Keratinocyte (primary cell): ENCODE results near the gene TBL1Y. TPM values are rescaled to one million over a fixed set of nuclear protein-coding genes. Genes with fewer than 3 reads are reported as not detected.

Experiments used
- DNase-seq: peaks from one replicate; pipeline ENCODE4 v3.0.0-alpha.2; 2011; ENCODE audit warnings: low read depth, missing footprints, low spot score
- FAIRE-seq: peaks from 2 replicates; lab custom pipeline; 2011; peaks lifted over from hg19 to GRCh38; lab: Jason Lieb, UNC
- H2AFZ ChIP-seq: 2 replicates; pipeline ENCODE4 v1.6.0; 2012; ENCODE audit warnings: low read length, control low read depth, inconsistent platforms; ENCODE audit not compliant: control insufficient read depth
- H3K27ac ChIP-seq: 2 replicates; pipeline ENCODE4 v1.5.1; 2011; ENCODE audit warnings: low read length; ENCODE audit not compliant: control insufficient read depth, insufficient read depth
- H3K27me3 ChIP-seq: 3 replicates; pipeline ENCODE4 v1.6.0; 2011; ENCODE audit warnings: low read length; ENCODE audit not compliant: control insufficient read depth, insufficient read depth; ENCODE audit errors: extremely low read depth
- H3K36me3 ChIP-seq, 2 experiments: 2 replicates in 1 of 2; 3 replicates in 1 of 2; pipeline ENCODE4 v1.5.1; 2011; ENCODE audit warnings: low read length in 2 of 2, mild to moderate bottlenecking in 1 of 2; ENCODE audit not compliant: control insufficient read depth in 2 of 2, insufficient read depth in 2 of 2; ENCODE audit errors: extremely low read depth in 1 of 2
- H3K4me1 ChIP-seq: 3 replicates; pipeline ENCODE4 v1.5.1; 2011; ENCODE audit warnings: low read length; ENCODE audit not compliant: control insufficient read depth, insufficient read depth; ENCODE audit errors: extremely low read depth
- H3K4me2 ChIP-seq: 3 replicates; pipeline ENCODE4 v1.6.0; 2011; ENCODE audit warnings: low read depth, low read length; ENCODE audit not compliant: control insufficient read depth, insufficient read depth; ENCODE audit errors: extremely low read depth
- H3K4me3 ChIP-seq, 3 experiments: fragments of 200-600 bp in 1 of 3; sonication (generic) in 1 of 3; 2 replicates in 2 of 3; 3 replicates in 1 of 3; pipeline ENCODE4 v1.5.1; 2011 to 2016; ENCODE audit warnings: low read length in 3 of 3, mild to moderate bottlenecking in 3 of 3, control low read depth in 2 of 3, inconsistent platforms in 1 of 3, low read depth in 1 of 3, mixed read lengths in 1 of 3, mixed run types in 1 of 3, moderate library complexity in 1 of 3; ENCODE audit not compliant: control insufficient read depth in 2 of 3, insufficient read depth in 2 of 3; ENCODE audit errors: extremely low read depth in 1 of 3
- H3K79me2 ChIP-seq: 2 replicates; pipeline ENCODE4 v1.6.0; 2012; ENCODE audit warnings: low read length; ENCODE audit not compliant: control insufficient read depth, insufficient read depth
- H3K9ac ChIP-seq: 3 replicates; pipeline ENCODE4 v1.6.0; 2011; ENCODE audit warnings: low read length; ENCODE audit not compliant: control insufficient read depth, insufficient read depth; ENCODE audit errors: extremely low read depth
- H3K9me1 ChIP-seq: 3 replicates; pipeline ENCODE4 v1.6.0; 2011; ENCODE audit warnings: low read length; ENCODE audit not compliant: control insufficient read depth, insufficient read depth; ENCODE audit errors: extremely low read depth
- H3K9me3 ChIP-seq: 2 replicates; pipeline ENCODE4 v1.5.1; 2012; ENCODE audit warnings: low read depth, low read length; ENCODE audit not compliant: control insufficient read depth
- H4K20me1 ChIP-seq: 3 replicates; pipeline ENCODE4 v1.6.0; 2011; ENCODE audit warnings: low read length; ENCODE audit not compliant: control insufficient read depth, insufficient read depth; ENCODE audit errors: extremely low read depth
- CTCF ChIP-seq, 3 experiments: IDR thresholded peaks in 1 of 3; conservative IDR thresholded peaks in 1 of 3; optimal IDR thresholded peaks in 1 of 3; 2 replicates in 2 of 3; 3 replicates in 1 of 3; pipeline versions ENCODE3 to v1.5.1; 2011; ENCODE audit warnings: low read length in 3 of 3, mild to moderate bottlenecking in 3 of 3, moderate library complexity in 2 of 3, control low read depth in 1 of 3, inconsistent platforms in 1 of 3; ENCODE audit not compliant: insufficient read depth in 2 of 3; ENCODE audit errors: extremely low read depth in 1 of 3
- EZH2 ChIP-seq: IDR thresholded peaks from one replicate; pipeline ENCODE4 v1.6.1; 2012; ENCODE audit warnings: inconsistent platforms, mild to moderate bottlenecking, low read length, moderate library complexity
- dilution Hi-C: fragments of 300-500 bp; cut with MboI; formaldehyde crosslinking; loops from one replicate; pipeline ENCODE4 v1.7.0; 2020; ENCODE audit warnings: low sequenced_read_pairs; ENCODE audit not compliant: extremely low pct_ligation_motif_present
- polyA plus RNA-seq, 5 experiments: library from polyadenylated mRNA; depleted of rRNA in 3 of 5; stranded (reverse) in 3 of 5; stranded (forward) in 1 of 5; unstranded in 1 of 5; fragments of >200 nt; gene quantifications; 1 replicate in 1 of 5; 2 replicates in 3 of 5; 3 replicates in 1 of 5; pipeline versions ENCODE4 v1.2.1 to v1.2.3, GENCODE V29; 2011 to 2012; ENCODE audit warnings: missing spikeins in 2 of 5, low read depth in 1 of 5, low replicate concordance in 1 of 5

Gene TBL1Y
- polyA plus RNA-seq, 1 donor (not counting 4 experiments of a cell fraction or from before 2014, with no cell fraction given), result not detected

GRCh38 chrY:7013051-7013450, 102.6 kb downstream of the TBL1Y start:
- H3K9me3 ChIP-seq, result no peaks in the 10 kb centered on the region
- no peaks in the 10 kb centered on the region for H3K27me3 ChIP-seq
- no peaks in the 10 kb centered on the region for H3K4me1 ChIP-seq
- H3K36me3 ChIP-seq, result no peaks in the 10 kb centered on the region
- DNase-seq (no peak), FAIRE-seq (no peak)
- H3K27ac ChIP-seq, result no peak overlapping the region
- H3K79me2 ChIP-seq, result no peaks in the 10 kb centered on the region
- dilution Hi-C loops, result no loop called here
- H2AFZ ChIP-seq, result no peak overlapping the region
- no peak overlapping the region for H3K4me2 ChIP-seq
- no peak overlapping the region for H3K9ac ChIP-seq
- no peak for TF ChIP-seq EZH2
- no peak for TF ChIP-seq CTCF (optimal IDR thresholded peaks at IDR 0.05 in 1 of 3, IDR thresholded peaks at IDR 0.05 in 1 of 3, conservative IDR thresholded peaks at IDR 0.05 in 1 of 3; ENCODE audit: extremely low read depth in 1 of 3, insufficient read depth in 2 of 3, low read length in 3 of 3)
- H4K20me1 ChIP-seq, result no peaks in the 10 kb centered on the region
- H3K4me3 ChIP-seq, result no peak overlapping the region
- H3K9me1 ChIP-seq, result no peaks in the 10 kb centered on the region

GRCh38 chrY:7016521-7016920, 106.0 kb downstream of the TBL1Y start:
- no peak for DNase-seq
- no peaks in the 10 kb centered on the region for H3K9me1 ChIP-seq
- no peak overlapping the region for H3K27ac ChIP-seq
- no peaks in the 10 kb centered on the region for H3K79me2 ChIP-seq
- no peak overlapping the region for H3K9ac ChIP-seq
- H3K4me1 ChIP-seq, result no peaks in the 10 kb centered on the region
- H3K9me3 ChIP-seq, result no peaks in the 10 kb centered on the region
- H4K20me1 ChIP-seq, result no peaks in the 10 kb centered on the region
- no peak overlapping the region for H3K4me3 ChIP-seq
- dilution Hi-C loops, result no loop called here
- FAIRE-seq, result no peak
- TF ChIP-seq CTCF (optimal IDR thresholded peaks at IDR 0.05 in 1 of 3, IDR thresholded peaks at IDR 0.05 in 1 of 3, conservative IDR thresholded peaks at IDR 0.05 in 1 of 3; ENCODE audit: extremely low read depth in 1 of 3, insufficient read depth in 2 of 3, low read length in 3 of 3), result no peak
- TF ChIP-seq EZH2, result no peak
- H2AFZ ChIP-seq, result no peak overlapping the region
- H3K36me3 ChIP-seq, result no peaks in the 10 kb centered on the region
- no peaks in the 10 kb centered on the region for H3K27me3 ChIP-seq
- H3K4me2 ChIP-seq, result no peak overlapping the region
